Stimulated activated CD8-positive, alpha-beta memory T cell treated with anti-CD3 and anti-CD28 coated beads, Interleukin-7, amount 100 ng/mL, for 4 hours (primary cell): Measurements from ENCODE around the gene NMNAT1.
A peak's percentile ranks its signal among the peaks of the same experiment; 100 is the strongest.
"Not testable (repeated sequence)": the region's sequence is repeated elsewhere in the genome, so short reads cannot be mapped to it uniquely, and the experiment has no call there.

Experiments used
- DNase-seq, 2 donors: peaks; one replicate each; pipeline ENCODE4 v3.0.0-alpha.2; 2020; ENCODE audit warnings: low read depth in 2 of 2

NMNAT1 gene

GRCh38 chr1:9942939-9943788, at the start of gene NMNAT1, which contains the start of gene LZIC:
Gene NMNAT1 (plus strand): TSS chr1:9943475. CDS start chr1:9972074, 28,599 bp downstream.
Gene LZIC (minus strand): TSS chr1:9943391. CDS start chr1:9936619, 6,772 bp downstream.
- peak; percentile 74 to 85 for DNase-seq

- DNase-seq = no peak
These were observed 49.2 kb upstream of the NMNAT1 start for GRCh38 chr1:9894115-9894514.

DNA sequence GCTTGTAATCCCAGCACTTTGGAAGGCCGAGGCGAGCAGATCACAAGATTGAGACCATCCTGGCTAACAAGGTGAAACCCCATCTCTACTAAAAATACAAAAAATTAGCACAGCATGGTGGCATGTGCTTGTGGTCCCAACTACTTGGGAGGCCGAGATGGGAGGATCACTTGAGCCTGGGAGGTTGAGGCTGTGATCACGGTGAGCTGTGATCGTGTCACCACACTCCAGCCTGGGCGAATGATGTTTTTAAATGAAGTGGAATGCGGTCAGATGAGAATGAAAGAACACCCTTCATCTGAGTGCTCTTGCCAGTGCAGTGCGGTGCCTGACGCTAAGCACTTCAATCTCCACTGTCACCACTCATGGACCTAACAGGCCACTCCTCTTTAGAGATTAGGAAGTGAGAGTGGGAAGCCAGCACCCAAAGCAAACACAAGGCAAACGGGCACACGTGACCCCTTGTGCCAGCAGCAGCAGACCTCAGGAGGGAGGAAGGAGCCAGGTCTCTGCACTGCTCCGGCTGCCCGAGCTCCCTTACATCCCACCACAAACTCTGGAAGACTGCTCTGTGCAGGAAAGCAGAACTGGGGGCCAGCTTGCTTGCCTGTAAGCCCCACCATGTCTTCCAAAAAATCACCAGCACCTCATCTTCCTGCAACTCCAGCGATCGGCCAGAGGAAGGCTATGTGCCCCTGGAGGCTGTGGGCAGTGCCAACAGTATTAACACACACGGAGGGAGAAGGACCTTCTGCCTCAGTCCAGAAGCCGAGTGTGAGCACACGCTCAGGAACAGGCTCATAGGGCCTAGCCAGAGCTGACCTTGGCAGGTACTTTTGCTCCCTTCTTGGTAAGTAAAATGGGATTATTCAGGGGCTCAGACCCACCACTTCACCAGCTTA, 42.9 kb upstream of the NMNAT1 start:
- no peak for DNase-seq

DNA sequence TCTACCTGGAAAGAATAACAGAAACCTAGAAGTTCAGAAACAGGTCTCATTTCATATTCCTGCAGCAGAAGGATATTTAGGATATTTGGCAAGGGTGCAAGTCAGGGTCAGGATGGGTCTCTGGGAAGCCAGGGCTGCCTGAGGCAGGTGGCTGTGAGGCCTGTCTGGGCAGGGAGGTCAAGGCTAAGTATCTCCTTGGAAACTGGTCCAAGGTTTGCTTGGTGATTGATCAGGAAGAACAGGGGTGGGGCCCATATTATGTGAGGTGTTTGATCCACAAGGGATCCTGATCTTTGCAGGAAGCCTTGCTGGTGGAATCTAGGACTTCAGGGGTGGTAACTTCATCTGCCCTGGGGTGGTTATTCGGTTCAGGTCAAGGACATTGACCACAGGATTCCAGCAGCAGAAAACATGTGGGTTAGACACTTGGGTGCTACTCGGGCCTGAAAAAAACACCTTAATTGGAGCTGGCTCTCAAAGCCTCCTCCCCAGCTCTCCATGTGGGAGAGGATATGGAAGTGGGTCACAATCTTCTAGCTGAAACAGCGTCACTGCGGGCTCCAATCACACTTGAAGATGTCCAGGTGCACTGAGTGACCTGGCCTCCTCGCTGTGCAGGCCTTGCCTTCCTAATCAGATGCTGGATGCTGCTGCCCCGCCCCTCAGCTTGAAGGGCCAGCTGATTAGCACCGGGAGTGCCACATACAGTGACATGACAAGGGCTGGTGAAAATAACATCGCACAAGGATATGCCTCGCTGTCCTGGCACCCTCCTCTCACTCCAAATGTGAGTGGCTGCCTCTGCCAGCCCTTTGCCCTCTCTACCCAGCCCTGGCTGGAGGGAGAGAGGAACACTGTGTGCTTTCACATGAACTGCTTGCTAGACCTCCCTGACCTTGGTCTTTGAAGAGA, 41.9 kb upstream of the NMNAT1 start:
- DNase-seq = no peak

- DNase-seq = no peak
These were observed 41.2 kb upstream of the NMNAT1 start for GRCh38 chr1:9902060-9902452.

DNA sequence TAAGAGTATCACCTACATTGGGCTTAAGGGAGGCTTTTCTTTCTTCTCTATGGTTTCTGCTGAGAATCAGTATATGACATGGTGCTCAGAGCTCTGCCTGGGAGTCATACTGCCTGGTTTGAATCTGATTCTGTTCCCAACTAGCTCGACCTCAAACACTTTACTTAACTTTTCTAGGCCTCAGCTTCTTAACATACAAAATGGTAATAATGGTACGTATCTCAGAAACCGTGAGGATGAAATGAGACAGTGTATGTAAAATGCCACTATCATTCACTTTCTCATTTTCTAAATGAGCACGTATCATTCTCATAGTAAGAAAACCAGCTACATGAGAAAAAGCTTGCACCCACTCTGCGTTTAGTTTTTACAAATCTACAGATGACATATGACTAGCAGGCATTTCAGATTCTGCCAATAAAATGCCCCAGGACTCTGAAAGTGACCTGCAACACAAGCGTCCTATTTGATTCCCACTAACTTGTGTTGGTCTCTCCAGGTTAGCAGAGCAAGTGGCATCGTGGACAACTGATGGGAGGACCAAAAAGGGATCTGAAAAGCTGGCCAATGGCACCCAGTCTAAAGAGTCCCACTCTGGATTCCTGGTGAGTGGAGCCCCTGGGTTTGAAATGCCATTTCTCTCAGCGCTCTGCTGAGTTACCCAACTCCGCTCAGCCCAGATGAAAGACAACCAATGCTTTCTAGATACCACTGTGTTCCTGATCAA, 39.3 kb upstream of the NMNAT1 start:
- DNase-seq = no peak

DNA sequence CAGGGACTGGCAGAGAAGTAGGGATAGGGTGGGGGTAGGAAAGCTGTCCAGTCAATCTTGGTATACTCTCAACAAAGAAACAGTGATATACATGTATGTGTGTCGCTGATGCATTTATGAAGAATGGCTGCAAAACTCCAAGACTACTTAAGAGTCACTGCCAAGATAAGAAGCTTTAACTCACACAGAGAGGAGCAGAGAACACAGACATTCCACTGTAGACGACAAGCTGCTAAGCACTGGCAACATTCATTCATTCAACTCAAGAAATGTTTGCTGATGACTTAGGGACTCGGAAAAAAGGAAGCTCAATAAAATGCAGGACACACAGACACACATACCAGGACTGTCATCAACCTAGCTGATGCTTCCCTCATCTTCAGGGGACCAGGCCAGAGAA, 38.7 kb upstream of the NMNAT1 start:
- DNase-seq = no peak

- DNase-seq = no peak
These were observed 38.3 kb upstream of the NMNAT1 start for GRCh38 chr1:9905010-9905409.

GRCh38 chr1:9906466-9906865, 36.8 kb upstream of the NMNAT1 start:
- no peak for DNase-seq

DNA sequence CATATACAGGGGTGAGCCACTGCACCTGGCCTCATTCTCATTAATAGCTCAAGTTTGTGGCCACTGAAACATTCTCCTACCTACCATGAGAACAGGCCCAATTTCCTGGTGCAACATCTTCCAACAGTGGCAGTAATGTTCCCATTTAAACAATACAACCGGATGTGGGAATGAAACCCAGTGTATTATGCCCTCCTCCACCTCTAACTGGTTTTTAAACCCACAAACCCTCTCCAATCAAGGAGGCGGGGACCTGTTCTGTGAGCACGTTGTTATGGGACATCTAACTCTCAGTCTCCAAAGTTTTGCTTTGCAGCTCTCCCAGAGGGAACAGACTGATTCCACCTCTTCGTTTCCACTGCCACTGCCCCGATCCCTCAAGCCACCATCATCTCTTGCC, 35.8 kb upstream of the NMNAT1 start:
- DNase-seq = no peak

GRCh38 chr1:9908871-9909233, 34.4 kb upstream of the NMNAT1 start:
- DNase-seq = no peak

DNA sequence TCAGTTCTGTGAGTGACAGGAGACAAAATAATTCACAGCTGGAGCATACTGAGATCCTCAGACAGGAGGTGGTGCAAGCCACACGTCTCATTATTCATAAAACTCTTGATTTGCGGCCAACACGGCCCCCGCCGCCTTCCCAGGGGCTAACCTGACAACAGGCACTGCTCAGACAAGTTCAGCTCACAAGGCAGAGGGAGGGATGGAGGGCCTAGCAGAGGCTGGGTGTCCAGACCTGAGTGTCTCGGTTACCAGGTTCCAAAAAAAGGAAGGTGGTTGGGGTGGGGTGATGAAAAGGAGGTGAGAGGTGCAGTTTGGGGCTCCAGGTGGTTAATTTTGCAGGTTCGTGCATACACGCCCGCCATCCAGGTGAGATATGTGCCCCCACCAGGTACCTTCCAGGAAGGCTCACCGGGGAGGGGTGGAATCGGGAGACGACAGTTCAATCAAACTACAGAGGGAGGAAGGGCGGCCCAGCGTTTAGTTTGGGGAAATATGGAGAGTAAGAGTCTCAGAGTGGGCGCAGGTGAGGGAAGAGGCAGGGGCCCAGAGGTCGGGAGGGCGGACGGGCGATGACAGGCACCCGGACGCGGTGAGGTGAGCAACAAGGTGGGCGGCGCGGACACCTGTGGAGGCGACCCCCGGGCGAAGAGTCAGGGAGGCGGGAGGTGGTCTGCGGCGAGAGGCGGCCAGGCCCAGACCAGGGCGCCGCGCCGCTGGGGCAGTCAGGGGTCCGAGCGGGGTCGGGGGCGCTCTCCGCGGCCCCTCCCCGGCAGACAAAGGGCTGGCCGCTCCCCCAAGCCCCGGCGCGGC, 33.8 kb upstream of the NMNAT1 start:
- DNase-seq = peak in 1 of 2 donors; percentile 17

DNA sequence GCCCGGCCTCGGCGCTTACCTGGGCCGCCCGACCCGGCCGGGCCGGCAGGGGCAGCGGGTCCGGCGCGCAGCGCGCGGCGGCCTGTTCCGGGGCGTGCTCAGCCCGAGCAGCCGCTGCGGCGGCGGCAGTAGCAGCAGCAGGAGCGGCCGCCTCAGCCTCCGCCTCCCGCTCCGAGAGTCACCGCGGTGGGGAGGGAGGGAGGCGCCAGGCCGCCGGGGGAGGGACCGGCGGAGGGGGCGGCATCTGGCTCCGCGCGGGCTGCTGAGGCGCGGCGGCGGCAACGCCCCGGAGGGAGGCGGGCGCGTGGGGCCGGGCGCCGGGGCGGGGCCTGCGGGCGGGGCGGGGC, 33.2 kb upstream of the NMNAT1 start, which contains the start of gene CTNNBIP1:
TSS of gene CTNNBIP1 (minus strand) at position 194 of the 347 bp plus-strand sequence. CDS start 38,205 bp downstream, outside the sequence.
- DNase-seq = no peak

- DNase-seq = peak; percentile 100
These were observed 32.7 kb upstream of the NMNAT1 start for GRCh38 chr1:9910423-9911178.

DNA sequence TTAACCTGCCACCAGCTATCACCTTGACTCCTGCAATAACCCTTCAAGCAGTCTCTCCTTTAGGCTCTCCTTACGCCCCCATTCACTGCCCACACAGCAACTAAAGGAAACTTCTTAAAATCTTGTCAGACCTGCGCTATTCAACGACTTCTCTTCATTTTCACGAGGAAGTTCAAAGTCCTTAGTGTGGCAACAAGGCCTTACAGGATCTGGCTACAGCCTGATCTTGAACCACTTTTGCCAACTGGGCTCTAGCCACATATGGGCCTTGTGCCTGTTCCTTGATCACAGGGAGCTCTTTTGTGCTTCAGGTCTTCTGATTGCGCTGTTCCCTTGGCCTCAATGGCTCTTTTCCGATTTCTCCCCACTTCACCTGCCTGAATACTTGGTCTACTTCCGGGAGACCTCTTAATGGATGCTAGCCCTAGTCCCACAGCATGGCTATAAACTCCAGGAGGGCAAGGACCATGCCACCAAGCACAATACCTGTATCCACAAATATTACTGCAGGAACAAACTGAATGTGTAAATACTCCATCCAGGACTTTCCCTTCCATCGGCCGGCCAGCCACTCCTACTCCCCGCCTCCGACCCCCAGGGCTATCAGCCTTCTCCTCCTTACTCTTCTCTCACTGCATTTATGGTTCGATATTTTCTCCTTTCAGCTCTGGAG, 30.9 kb upstream of the NMNAT1 start:
- no peak for DNase-seq

DNA sequence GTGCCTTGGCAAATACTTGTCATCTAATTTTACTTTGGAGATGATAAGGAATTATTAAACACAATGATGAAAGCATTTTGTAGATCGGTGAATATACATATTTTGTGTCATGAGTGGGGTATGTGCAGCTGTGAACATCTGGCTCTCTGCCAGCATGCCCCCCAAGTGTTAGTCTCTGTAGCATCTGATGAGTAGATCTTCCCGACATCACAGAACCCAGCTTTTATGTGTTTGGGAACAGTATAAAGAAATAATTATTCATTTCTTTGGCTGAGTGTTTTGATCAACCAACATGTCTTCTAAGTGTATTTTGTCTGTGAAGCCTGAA, 28.7 kb upstream of the NMNAT1 start:
- DNase-seq = no peak

DNA sequence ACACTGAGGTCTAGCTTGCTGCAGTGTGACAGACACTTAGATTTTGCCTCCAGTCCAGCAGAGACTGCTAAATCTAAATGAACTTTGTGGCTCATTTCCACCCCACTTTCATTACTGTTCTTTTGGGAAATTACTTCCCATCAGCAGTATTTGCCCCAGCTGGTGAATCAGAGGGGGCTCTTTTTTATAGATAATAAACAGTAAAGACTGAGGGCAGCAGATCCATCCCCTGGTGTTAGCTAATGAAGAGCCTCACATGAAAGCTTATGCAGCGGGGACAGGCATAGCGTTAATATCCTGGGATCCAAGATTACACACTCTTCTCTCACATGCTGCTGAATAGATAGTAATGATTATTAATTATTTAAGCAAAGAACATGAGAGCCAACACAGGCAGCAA, 26.8 kb upstream of the NMNAT1 start:
- DNase-seq = no peak

DNA sequence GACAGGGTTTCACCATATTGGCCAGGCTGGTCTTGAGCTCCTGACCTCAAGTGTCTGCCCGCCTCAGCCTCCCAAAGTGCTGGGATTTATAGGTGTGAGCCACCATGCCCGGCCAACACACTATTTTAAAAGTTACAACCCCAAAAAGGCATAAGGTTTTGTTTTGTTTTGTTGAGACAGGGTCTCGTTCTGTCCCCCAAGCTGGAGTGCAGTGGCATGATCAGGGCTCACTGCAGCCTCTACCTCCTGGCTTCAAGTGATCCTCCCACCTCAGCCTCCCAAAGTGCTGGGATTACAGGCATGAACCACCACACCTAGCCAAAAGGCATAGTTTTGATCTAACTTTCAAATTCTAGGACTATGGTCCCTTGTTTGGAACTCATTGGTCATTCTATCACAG, 25.8 kb upstream of the NMNAT1 start:
- not testable (repeated sequence) for DNase-seq

DNA sequence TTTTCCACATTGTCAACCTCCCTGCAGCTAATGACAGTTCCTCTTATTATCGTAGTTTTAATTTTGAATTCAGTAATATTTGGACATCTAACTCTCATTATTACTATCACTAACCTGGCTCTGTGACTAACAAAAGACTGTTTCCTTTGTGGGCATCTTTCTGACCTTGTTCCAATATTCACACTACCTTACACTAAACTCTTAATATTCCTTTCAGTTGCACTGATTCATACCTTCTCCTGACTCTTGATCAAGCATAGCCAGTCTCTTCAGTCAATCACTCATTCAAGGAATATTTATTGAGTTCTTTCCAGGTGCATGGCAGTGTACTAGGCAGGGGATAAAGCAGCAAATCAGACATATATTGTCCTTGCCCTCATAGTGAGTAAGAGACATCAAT, 25.4 kb upstream of the NMNAT1 start:
- DNase-seq = no peak
